Embryonic facial prominence (tissue), 1 donor: ENCODE measurements around the gene CUL4A.
"Not testable (repeated sequence)": the region's sequence is repeated elsewhere in the genome, so short reads cannot be mapped to it uniquely, and the experiment has no call there.

Experiments used
- DNase-seq: peaks from one replicate; pipeline ENCODE4 v3.0.0-alpha.2; 2016; ENCODE audit errors: extremely low spot score

CUL4A gene

DNA sequence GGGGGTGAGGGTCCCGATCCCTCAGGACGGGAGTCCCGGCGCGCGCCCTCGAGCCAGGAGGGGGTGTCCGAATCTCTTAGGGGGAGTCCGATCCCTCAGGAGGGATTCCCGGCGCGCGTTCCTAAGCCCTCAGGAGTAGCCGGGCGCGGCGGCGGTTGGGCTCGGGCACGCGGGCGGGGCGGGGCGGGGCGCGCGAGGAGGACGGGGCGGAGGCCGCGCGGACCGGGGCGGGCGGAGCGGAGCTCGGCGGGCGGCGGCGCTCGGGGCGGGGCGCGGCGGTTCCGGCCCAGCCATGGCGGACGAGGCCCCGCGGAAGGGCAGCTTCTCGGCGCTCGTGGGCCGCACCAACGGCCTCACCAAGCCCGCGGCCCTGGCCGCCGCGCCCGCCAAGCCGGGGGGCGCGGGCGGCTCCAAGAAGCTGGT lies at the start of gene CUL4A:
CUL4A (plus strand) TSS at position 278 of the 423 bp plus-strand sequence; CDS start at position 293, 15 bp downstream.
- DNase-seq: peak; percentile 52

- DNase-seq: no peak
Observed at GRCh38 chr13:113159701-113160100, 49.7 kb upstream of the CUL4A start.

DNA sequence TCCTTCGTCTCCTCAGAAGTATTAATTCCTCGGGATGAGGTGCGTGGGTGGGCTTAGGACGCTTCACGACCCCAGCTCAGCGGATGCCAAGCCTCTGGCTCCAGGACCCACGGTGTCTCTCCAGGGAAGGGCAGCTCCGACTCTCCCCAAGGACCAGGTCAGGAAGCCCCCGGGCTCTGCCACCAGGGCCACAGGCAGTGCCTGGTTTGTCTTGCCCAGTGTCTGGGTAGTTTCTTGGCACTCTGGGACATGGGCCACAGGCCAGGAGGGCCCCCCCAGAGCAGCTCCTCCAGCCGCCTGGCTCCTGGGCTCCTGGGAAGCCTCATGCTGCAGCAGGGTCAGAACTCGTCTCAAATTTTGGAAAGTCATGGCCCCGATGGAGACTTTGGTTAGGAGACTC lies 48.4 kb upstream of the CUL4A start:
- no peak for DNase-seq

DNA sequence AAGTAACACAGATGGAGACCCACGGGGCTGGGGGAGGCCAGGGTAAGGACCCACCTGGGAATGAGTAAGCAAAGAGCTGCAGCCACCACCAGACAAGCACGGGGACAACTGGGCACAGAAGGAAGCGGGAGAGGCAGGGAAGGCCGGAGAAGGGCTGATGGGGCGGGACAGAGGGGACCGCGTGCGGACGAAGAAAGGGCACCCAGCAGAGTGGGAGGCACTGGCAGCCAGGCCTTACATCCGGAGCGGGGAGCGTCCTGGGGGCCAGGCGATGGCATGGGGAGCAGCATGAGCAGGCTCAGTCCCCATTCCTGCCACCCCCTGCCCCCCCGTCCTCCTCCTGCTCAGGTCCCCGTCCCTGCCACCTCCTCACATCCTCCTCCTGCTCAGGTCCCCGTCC lies 48.0 kb upstream of the CUL4A start:
- DNase-seq: no peak

DNA sequence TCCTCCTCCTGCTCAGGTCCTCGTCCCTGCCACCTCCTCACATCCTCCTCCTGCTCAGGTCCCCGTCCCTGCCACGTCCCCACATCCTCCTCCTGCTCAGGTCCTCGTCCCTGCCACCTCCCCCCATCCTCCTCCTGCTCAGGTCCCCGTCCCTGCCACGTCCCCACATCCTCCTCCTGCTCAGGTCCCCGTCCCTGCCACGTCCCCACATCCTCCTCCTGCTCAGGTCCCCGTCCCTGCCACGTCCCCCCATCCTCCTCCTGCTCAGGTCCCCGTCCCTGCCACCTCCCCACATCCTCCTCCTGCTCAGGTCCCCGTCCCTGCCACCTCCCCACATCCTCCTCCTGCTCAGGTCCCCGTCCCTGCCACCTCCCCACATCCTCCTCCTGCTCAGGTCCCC lies 47.4 kb upstream of the CUL4A start:
- DNase-seq: not testable (repeated sequence)

DNA sequence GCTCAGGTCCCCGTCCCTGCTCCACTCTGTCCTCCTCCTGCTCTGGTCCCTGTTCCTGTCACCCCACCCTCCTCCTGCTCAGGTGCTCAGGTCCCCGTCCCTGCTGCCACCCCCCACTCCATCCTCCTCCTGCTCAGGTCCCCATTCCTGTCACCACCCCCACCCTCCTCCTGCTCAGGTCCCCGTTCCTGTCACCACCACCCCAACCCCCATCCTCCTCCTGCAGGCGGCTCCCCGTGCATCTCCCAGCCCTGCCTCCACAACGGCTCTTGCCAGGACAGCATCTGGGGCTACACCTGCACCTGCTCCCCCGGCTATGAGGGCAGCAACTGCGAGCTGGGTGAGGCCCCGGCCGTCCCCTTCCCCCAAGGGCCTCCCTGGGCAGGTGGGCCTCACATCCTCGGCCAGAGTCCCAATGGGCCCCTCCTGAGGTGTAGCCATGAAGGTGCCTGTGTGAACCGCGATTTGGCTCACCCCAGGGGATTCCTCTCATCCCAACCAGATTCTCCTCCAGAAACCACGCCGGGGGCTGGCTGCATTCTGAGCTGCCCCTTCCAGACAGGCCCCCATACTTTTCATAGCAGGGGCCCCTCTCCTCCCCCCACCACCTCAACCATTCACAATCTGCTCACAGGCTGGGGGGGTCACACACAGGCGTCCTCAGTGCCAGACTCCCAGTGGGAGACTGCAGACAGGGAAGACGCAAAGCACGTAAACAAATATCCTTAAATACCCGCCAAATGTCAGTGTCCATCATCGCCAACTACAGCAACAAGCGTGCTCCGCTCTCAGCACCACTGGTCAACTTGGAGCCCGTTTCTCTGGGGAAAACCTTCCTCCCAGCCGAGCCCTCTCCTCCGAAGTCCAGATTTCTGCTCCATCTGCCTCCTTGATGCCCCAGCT lies 46.4 kb upstream of the CUL4A start:
- DNase-seq: no peak

DNA sequence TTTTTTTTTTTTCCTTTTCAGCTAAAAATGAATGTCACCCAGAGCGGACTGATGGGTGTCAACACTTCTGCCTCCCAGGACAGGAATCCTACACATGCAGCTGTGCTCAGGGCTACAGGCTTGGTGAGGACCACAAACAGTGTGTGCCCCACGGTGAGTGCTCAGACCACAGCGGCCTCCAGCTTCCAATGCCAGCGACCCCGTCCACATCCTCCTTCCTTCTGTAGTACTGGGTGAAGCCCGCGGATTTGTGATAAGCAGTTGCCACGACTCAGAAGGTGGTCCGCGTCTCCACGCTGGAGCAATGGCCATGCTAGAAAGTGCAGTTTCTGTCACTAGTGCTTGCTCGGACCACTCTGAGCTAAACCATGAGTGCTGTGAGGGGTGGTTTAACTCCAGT lies 44.9 kb upstream of the CUL4A start:
- no peak for DNase-seq

DNA sequence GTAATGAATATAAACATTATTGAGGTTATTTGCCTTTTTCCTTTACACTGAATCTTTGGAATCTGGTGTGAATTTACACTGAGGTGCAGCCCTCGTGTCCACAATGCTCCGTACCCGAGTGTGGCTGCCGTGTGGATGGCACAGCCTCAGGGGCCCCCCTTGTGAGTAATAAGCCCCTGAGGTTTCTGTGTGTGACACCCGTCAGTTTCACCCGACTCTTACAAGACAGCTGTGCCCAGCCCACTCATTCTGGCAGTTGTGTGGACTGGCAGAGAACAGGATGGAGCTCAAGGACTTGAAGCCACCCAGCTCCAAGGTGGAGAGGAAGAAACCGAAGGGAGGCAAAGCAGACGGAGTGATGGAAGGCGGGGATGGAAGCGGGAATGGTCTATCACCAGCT lies 43.1 kb upstream of the CUL4A start:
- DNase-seq: no peak

GRCh38 chr13:113166681-113167080 lies 42.7 kb upstream of the CUL4A start:
- no peak for DNase-seq

DNA sequence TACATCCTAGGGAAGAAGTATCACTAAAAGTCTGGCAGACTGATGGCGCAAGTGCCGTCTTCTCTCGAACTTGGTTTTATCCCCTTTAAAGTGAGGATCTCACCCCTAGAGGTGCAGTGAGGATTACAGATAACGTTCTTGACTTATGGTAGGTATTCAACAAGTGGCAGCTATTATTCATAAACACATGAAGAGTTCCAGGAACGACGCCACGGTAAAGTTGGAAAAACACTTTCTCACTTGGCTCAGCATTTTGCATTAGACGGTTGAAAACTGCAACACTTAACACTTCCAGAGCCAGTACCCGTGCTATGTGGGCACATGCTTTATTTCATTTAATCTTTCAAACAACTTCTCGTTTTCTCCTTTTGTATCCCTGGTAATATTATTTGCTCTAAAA lies 42.3 kb upstream of the CUL4A start:
- no peak for DNase-seq

- no peak for DNase-seq
Observed at GRCh38 chr13:113167575-113167974, 41.8 kb upstream of the CUL4A start.

GRCh38 chr13:113168211-113168610 lies 41.2 kb upstream of the CUL4A start:
- DNase-seq: no peak

GRCh38 chr13:113169277-113170272 lies 39.8 kb upstream of the CUL4A start:
- no peak for DNase-seq

DNA sequence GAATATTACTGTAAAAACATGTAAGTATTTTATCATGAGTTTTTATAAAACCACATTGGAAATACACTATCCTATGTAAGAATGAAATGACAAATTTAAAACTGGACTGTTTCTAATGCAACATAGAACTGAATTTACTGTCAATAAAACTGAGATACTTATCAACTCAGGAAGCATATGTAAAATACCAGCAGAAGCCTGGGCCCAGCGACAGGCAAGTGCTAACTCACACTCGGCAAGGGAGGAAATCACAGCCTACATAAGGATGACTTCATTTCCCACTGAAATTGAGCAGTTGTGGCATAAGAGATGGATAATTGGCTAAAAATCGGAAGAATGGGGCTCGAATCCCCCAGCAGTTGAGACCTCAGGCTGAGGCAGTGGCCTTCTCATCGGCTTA lies 38.9 kb upstream of the CUL4A start:
- DNase-seq: no peak

DNA sequence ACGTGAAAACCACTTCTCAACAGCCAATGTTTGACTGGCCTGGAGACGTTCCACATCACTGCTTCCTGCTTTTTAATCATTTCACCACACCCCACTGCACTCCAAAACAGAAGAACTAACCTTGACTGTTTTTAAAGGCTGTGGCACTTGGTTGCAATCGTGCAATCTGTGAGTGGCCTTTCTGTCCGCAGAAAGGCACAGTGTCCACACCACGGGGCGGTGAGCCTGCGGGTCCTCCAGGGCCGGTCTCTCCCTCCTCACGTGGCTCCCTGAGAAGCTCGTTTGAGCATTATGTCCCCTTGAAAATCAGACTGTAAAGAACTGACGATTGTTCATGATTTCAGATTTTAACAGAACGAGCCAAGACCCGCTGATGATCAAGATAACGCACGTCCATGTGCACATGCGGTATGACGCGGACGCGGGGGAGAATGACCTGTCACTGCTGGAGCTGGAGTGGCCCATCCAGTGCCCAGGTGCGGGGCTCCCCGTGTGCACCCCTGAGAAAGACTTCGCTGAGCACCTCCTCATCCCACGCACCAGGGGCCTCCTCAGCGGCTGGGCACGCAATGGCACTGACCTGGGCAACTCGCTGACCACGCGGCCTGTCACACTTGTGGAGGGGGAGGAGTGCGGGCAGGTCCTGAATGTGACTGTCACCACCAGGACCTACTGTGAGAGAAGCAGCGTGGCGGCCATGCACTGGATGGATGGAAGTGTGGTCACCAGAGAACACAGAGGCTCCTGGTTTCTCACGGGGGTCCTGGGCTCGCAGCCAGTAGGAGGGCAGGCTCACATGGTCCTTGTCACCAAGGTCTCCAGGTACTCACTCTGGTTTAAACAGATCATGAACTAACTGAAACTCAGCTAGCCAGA lies 37.9 kb upstream of the CUL4A start:
- no peak for DNase-seq

DNA sequence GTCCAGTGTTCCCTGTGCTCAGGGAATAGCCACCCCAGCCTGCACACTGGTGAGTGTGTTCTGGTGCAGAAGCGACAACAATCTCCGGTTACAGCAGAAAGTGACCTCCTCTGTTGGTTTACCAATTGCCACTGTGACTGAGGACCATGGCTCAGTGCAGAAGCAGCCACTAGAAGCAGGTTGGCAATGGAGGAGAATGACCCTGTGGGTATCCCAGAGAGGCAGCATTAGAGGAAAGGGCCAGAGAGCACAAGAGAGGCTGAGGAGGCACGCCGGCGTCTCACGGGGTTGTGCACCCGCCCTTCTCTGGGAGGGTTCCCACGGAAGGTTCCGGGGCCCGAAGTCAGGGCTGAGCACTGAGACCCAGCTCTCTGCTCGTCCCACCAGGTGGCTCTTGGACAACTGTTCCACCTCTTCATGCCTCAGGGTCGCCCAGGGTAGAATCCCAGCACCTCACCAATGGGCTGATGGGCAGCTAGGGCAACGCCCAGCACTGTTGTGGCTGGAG lies 36.9 kb upstream of the CUL4A start:
- DNase-seq: no peak

- DNase-seq: no peak
Observed at GRCh38 chr13:113176280-113176679, 33.1 kb upstream of the CUL4A start.

DNA sequence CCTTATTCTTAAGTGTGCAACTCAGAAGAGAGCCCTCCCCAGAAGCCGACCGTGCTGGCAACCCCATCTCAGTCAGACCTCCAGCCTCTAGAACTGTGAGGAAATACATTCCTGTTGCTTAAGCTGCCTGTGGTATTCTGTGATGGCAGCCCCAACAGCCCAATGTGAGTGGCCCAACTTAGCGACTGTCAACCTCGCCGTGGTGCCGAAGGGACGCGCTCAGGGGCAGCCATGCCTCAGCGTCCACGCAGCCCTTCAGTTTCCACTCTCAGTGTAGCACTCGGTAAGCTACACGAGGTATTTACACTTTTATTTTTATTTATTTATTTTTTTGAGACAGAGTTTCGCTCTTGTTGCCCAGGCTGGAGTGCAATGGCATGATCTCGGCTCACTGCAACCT lies 32.6 kb upstream of the CUL4A start:
- no peak for DNase-seq

DNA sequence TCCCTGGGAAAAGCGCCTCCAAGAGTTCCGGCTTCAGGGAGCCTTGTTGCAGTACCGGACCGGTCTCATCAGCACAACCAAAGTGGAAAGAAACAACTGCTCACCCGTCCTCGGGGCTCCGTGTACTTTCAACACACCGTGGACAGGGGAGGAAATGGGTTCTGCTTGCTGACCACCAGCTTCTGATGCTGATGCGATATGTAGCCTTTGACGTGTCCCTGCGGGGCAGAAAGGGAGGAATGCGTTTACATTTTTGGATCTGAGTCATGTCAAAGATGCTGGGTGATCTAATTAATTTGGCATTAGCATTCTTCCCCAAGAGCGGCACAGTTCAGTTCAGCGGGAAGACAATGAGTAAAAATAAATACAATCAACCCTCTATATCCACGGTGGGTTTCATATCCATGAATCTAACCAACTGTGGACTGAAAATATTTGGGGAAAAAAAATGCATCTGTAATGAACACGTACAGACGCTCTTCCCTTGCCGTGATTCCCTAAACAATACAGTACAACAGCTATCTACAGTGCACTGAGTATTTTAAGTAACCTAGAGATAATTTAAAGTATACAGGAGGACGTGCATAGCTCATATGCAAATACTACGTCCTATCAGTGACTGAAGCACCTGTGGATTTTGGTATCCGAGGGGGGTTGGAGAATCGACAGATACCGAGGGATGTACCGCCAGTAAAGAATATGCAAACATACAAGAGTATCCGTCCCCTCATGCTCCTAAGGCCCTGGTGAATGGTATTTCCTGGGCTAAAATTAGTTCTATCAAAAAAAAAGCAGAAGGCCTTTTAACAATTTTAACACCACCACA lies 31.1 kb upstream of the CUL4A start:
- DNase-seq: no peak

DNA sequence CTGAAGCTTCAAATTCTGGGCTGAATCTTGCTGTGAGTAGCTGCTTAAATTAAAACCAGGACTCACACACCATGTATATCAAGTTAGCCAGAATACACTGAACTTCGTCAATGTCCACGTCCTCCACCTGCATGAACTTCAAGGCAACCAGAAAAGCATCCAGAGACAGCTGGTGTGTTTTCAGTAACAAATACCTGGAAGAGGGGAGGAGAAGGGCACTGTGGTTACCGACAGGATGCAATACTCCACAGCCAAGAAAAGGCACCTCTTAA lies 30.6 kb upstream of the CUL4A start:
- no peak for DNase-seq
